GM20431 (cell line): ENCODE data around the gene RCC2.
"Not testable (repeated sequence)": the region's sequence is repeated elsewhere in the genome, so short reads cannot be mapped to it uniquely, and the experiment has no call there.

Experiments
- in situ Hi-C: fragments of 300-500 bp; cut with MseI, MboI; formaldehyde crosslinking; loops from one replicate; pipeline ENCODE4 v1.15.0; 2020; ENCODE audit warnings: low sequenced_read_pairs; ENCODE audit not compliant: unreplicated experiment

RCC2 gene

DNA sequence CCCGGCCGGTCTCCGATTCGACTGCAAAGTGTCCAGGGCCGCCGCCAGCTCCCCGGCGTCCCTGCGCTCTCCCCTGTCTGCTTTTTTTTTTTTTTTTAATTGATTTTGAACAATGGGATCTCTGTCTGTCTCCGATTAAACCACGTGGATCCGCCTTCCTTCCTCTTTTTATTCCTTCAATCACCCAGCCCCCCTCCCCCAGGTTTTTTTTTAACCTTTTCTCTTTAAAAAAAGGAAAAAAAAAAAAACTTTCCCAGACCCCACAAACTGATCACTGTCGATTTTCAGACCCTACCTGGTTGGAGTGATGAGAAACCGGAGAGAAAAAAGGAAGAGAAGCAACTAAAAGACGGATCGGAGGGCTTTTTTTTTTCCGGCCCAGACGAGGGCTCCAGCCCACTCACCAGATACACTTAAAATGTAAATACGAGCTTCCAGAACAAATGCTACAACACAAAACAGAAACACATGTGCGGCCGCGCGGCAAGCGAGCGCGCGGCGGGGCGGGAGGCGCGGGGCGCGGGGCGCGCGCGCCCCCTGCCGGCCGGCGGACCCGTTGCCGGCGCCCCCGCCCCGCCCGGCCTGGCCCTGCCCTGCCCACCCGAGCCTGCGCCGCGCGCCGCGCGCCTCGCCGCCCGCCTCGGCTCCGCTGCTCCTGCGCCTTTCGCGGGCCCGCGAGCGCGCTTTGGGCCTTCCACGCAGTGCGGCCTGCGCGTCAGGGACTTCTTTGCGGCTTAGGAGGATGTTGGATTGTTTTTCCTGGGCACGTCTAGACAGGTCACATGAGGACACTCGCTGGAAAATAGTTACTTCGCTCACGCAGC, at the start of gene RCC2:
TSS of gene RCC2 (minus strand) at position 428 of the 824 bp plus-strand sequence. CDS start 1,163 bp downstream, outside the sequence.
- in situ Hi-C loops, result no loop called here

DNA sequence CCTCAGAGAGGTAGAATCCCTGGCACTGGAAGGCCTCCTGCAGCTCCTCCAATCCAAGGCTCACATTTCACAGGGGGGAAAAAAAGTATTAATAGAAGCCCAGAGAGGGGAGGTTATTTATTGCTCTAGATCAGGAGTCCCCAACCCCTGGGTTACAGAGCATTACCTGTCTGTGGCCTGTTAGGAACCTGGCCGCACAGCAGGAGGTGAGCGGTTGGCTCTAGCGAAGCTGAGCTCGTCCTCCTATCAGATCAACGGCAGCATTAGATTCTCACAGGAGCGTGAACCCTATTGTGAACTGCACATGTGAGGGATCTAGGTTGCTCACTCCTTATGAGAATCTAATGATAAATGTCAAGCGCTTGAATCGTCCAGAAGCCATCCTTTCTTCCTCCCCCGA, 46.8 kb upstream of the RCC2 start:
- in situ Hi-C loops, result no loop called here

DNA sequence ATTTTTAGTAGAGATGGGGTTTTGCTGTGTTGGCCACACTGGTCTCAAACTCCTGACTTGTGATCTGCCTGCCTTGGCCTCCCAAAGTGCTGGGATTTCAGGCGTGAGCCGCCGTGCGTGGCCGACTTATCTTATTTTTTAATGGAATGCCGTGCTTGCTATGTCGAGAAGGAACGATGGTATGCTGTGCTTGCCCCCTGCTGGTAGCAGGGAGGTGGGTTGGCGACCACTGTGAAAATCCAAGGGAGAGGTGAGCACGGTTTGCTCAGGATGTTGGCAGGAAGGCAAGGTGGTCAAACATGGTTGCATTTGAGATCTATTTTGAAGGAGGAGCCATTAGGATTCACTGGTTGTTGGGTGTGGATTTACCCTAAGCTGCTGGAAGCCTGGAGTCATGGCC, 45.8 kb upstream of the RCC2 start:
- in situ Hi-C loops, result no loop called here

DNA sequence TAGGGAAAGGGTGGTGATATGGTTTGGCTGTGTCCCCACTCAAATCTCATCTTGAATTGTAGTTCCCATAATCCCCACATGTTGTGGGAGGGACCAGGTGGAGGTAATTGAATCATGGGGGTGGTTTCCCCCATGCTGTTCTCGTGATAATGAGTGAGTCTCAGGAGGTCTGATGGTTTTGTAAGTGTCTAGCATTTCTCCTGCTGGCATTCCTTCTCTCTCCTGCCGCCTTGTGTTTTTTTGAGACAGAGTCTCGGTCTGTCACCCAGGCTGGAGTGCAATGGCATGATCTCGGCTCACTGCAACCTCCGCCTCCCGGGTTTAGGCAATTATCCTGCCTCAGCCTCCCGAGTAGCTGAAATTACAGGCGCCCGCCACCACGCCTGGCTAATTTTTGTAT, 42.5 kb upstream of the RCC2 start:
- in situ Hi-C loops, result not testable (repeated sequence)

DNA sequence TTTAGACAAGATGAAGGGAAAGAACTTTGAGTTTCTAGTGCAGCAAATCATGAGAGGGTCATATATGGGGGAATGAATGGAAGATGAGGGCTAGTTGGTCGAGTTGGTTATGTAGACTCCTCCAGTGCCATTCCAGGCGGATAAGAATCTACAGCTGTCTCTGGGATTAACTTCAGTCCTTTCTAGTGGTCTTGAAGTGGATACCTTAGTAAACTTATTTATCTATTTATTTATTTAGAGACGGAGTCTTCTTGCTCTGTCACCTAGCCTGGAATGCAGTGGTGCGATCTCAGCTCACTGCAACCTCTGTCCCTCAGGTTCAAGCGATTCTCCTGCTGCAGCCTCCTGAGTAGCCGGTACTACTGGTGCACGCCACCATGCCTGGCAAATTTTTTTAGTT, 41.4 kb upstream of the RCC2 start:
- in situ Hi-C loops, result no loop called here

DNA sequence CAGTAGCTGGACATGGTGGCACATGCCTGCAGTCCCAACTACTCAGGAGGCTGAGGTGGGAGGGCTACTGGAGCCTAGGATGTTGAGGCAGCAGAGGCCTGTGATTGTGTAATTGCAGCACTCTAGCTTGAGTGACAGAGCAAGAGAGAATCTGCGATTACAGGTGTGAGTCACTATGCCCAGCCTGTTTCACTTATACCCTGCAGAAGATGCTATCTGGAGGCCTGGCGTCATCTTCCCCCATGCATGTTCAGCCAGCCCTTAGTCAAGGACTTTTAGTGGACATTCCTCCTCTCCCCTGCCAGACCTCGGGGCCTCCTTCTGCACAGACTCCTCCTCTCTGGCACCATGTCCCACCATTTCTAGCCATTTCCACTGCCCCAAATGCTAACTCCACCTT, 36.3 kb upstream of the RCC2 start:
- in situ Hi-C loops, result no loop called here

DNA sequence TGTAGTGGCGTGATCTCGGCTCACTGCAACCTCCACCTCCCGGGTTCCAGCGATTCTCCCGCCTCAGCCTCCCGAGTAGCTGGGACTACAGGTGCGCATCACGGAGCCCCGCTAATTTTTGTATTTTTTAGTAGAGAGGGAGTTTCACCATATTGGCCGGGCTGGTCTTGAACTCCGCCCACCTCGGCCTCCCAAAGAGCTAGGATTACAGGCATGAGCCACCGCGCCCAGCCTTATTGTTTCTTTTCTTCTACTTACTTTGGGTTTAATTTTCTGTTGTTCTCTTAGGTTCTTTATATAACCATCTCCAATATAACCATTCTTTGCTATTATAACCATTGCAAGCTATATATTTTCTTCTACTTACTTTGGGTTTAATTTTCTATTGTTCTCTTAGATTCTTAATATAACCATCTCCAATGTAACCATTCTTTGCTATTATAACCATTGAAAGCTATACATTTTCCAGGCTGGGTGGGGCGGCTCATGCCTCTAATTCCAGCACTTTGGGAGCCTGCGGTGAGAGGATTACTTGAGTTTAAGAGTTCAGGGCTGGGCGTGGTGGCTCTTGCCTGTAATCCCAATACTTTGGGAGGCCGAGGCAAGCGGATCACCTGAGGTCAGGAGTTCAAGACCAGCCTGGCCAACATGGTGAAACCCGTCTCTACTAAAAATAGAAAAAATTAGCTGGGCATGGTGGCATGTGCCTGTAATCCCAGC, 35.5 kb upstream of the RCC2 start:
- in situ Hi-C loops, result not testable (repeated sequence)

DNA sequence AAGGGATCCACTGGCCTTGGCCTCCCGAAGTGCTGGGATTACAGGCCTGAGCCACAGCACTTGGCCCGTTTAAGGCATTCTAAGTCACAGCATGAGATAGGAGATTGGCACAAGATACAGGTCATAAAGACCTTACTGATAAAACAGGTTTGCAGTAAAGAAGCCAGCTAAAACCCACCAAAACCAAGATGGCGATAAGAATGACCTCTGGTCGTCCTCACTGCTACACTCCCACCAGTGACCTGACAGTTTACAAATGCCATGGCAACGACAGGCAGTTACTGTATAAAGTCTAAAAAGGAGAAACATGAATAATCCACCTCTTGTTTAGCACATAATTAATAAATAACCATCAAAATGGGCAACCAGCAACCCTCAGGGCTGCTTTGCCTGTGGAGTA, 33.3 kb upstream of the RCC2 start:
- in situ Hi-C loops, result no loop called here

DNA sequence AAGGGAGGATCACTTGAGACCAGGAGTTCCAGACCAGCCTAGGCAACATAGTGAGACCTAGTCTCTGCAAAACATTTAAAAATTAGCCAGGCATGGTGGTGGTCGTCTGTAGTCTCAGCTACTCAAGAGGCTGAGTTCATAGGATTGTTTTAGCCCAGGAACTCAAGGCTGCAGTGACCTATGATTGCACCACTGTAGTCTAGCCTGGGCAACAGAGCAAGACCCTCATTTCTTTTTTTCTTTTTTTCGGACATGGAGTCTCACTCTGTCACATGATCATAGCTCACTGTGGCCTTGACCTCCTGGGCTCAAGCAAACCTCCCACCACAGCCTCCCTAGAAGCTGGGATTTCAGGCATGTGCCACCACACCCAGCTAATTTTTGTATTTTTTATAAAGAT, 31.9 kb upstream of the RCC2 start:
- in situ Hi-C loops, result no loop called here

DNA sequence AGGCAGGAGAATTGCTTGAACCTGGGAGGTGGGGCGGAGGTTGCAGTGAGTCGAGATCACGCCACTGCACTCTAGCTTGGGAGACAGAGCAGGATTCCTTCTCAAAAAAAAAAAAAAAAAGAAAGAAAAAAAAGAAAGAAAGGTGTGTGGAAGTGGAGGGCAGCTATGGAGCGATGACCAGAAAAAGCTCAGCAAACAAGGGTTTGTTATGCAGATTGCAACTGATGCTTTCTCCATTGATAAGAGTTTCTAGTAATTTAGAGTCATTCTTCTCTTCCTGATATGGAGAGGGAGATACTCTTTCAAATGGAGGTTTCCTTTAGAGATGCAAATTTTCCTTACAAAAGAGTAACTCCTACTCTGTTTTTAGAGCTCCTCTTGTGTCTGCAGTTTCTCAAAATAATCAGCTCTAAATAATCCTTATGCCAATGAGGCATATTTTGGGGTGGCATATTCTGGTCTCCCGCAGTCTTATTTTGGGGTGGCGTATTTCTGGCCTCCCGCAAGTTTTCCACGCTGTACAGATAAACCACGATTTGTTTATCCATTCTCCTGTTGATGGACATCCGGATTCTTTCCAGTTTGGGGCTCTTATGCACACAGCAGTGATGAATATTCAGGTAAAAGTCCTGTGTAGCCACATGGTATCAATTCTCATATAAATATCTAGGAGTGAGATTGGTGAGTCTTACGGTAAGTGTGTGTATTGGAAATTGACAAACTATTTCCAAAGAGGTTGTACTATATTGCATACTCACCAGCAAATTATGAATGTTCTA, 30.7 kb upstream of the RCC2 start:
- in situ Hi-C loops, result no loop called here

DNA sequence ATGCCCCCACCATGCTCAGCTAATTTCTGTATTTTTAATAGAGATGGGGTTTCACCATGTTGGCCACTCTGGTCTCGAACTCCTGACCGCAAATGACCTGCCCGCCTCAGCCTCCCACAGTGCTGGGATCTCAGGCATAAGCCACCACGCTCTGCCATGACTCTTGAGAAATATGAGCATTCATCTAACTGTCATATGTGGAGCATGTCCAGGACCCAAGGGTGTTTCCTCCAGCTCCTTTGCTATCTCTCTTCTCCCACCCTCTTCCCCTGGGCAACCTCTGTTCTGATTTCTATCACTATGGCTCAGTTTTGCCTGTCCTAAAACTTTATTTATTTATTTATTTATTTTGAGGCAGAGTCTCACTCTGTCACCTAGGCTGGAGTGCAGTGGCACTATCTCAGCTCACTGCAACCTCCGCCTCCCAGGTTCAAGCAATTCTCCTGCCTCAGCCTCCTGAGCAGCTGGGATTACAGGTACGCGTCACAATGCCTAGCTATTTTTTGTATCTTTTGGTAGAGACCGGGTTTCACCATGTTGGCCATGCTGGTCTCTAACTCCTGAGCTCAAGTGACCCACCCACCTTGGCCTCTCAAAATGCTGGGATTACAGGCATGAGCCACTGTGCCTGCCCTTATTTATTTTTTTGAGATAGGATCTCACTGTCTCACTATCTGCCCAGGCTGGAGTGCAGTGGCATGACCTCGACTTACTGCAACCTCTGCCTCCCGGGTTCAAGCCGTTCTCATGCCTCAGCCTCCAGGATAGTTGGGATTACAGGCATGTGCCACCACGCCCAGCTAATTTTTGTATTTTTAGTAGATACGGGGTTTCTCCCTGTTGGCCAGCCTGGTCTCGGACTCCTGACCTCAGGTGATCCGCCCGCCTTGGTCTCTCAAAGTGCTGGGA, 29.1 kb upstream of the RCC2 start:
- in situ Hi-C loops, result not testable (repeated sequence)

DNA sequence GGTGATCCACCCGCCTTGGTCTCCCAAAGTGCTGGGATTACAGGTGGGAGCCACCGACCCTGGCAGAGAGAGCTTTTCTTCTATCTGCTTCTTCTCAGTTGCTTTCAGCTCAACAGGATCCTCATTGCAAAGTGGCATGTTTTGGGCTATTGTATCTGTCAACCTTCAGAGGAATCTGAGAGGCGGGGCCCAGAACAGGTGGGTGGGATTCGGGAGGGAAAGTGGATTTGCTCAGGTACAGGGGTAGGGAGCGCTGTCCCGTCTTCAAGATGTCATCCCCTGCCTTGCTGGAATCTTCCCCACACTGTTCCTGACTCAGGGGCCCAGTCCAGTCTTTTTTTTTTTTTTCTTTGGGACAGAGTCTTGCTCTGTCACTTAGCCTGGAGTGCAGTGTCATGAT, 26.9 kb upstream of the RCC2 start:
- in situ Hi-C loops, result no loop called here

DNA sequence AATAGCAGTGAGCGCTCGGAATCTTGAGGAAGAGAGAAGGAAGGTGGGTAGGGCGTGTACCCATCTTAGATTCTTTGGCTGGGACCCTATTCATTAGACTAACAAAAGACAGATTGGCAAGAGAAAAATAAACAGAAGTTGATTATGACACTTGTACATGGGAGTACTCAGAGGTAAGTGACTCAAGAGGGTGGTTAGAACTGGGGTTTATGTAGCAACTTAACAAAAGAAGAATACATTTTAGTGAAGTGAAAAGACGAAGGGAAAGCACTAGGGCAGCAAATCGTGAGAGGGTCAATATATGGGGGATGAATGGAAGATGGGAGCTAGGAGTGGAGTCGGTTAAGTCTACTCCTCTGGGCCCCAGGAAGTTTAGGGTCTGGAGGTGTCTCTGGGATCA, 25.8 kb upstream of the RCC2 start:
- in situ Hi-C loops, result no loop called here

DNA sequence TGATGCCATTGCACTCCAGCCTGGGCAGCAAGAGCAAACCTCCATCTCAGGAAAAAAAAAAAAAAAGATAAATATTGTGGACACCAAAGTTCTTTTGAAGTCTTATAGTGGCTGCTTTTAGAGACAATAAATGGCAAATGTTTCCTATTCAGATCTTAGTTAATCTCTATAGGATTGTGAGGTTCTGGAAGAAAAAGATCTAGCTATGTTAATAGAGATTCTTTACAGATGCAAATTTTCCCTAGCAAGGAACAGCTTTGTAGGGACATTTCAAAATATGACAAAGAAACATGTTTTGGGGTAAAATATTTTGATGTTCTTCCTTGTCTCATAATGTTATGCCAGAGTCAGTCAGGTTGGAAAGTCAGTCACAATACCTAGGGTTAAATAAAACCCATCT, 24.5 kb upstream of the RCC2 start:
- in situ Hi-C loops, result no loop called here

DNA sequence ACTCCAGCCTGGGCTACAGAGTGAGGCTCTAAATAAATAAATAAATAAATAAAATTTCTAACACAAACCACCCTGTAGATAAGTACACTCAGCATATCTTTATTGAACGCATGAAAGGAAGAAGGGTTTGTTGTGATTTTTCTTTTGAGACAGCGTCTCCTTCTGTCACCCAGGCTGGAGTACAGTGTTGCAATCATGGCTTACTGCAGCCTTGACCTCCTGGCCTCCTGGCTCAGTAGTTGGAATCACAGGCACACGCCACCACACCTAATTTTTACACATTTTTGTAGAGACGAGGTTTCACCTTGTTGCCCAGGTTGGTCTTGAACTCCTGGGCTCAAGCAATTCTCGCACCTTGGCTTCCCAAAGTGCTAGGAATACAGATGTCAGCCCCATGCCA, 23.2 kb upstream of the RCC2 start:
- in situ Hi-C loops, result no loop called here

DNA sequence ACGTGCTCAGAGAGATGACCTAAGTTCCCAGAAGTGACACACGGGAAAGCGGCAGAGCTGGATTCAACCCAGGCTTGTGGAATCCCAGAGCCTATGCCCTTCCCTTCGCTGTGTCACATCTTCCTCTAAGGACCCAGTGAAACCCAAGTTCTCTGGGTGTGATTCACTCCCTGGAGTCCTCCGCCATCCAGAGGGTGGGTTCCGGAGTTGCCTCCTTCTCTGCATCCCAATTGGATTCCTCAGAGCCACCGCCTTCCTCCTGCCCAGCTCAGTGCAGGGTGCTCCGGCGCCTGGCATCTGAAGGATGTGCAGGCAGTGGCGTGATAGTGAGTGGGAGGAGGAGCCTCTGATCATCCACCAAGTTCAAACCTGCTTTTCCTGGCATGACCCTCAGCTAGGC, 20.7 kb upstream of the RCC2 start:
- in situ Hi-C loops, result no loop called here

DNA sequence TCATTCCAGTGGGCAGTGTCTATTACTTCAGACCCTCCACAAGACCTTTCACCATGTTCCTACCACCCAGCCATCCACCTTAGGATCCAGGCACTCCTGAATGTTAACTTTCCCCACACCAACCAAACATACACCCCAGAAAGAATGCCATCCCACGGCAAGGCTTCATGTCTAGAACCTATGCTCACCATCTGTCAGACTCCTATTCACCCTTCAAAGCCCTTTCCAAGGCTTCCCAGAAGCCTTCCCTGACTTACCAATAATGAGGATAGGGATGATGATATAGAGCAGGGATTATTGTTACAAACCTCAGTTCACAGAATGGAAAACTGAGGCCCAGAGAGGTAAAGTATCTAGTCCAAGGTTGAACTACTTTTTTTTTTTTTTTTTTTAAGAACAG, 19.3 kb upstream of the RCC2 start:
- in situ Hi-C loops, result no loop called here

DNA sequence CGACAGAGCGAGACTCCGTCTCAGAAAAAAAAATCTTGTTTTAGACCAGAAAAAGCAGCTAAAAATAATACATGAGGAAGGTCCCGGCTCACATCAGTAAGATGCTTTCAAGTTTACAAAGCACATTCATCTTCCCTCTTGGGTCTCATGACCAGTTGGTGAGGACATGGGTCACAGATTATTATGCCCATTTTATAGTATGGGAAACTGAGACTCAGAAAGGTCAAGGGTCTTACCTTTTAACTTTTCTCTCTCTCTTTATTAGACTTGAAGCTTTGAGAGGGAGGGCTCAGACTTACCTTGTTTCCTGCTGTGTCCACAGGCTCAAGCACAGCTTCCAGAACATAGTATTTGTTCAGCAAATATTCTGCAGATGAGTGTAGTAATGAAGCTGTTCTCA, 13.2 kb upstream of the RCC2 start:
- in situ Hi-C loops, result no loop called here

DNA sequence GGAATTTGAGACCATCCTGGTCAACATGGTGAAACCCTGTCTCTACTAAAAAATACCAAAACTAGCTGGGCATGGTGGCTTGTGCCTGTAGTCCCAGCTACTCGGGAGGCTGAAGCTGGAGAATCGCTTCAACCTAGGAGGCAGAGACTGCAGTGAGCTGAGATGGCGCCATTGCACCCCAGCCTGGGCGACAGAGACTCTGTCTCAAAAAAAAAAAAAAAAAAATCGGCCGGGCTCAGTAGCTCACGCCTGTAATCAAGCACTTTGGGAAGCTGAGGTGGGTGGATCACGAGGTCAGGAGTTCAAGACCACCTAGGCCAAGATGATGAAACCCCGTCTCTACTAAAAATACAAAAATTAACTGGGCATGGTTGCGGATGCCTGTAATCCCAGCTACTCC, 12.7 kb upstream of the RCC2 start:
- in situ Hi-C loops, result not testable (repeated sequence)

DNA sequence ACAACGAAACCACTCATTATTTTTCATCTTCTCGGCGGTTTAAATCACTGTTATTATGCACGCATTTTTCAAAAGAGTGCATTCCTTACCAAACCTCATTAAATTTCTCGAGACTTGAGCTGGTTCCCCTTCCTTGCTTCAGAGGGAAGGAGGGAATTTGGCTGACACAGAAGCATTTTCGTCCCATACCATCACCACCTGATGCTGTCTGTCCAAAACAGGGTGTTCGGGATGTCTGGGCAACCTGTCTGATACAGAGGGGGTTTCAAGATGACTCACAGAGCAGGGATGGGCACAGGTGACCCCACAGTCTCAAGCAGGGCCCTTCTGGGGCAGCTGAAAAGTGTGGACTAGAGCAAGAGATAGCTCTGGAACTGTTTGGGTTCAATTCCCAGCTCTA, 12.3 kb upstream of the RCC2 start:
- in situ Hi-C loops, result no loop called here
